ENCODE data around the gene ANKRD36C.
"Not testable (repeated sequence)": the region's sequence is repeated elsewhere in the genome, so short reads cannot be mapped to it uniquely, and the experiment has no call there.

GRCh38 chr2:95911431-95911830 is 80.2 kb downstream of the ANKRD36C start:
- not testable (repeated sequence) for TF ChIP-seq CTCF (IDR thresholded peaks at IDR 0.05; ENCODE audit: low read depth, low read length); EZH2phosphoT487 (IDR thresholded peaks at IDR 0.05; ENCODE audit: low read depth)
